Adrenal gland (tissue), 5 donors: Measurements from ENCODE around the gene GPR25.

Source experiments
- CTCF ChIP-seq, 6 experiments: fragments of 450-650 bp in 4 of 6; fragments of 200-600 bp in 2 of 6; sonication (generic) in 1 of 6; IDR thresholded peaks; 1 replicate in 5 of 6; 2 replicates in 1 of 6; pipeline versions ENCODE4 v1.5.1 to v1.8.0; 2016 to 2021; ENCODE audit warnings: antibody characterized with exemption in 6 of 6, mild to moderate bottlenecking in 2 of 6, moderate library complexity in 1 of 6
- POLR2A ChIP-seq, 2 donors: fragments of 450-650 bp; IDR thresholded peaks; one replicate each; pipeline ENCODE4 v1.6.1; 2017; ENCODE audit warnings: antibody characterized with exemption in 2 of 2, mild to moderate bottlenecking in 2 of 2, moderate library complexity in 1 of 2
- donor health status: DM: no; HTN: no; CAD: no.

- TF ChIP-seq CTCF (IDR thresholded peaks at IDR 0.05) = no peak
- no peak for TF ChIP-seq POLR2A (IDR thresholded peaks at IDR 0.05)
These were observed 26.2 kb downstream of the GPR25 start for GRCh38 chr1:200899015-200899386.
